Activated CD4-positive, alpha-beta T cell treated with anti-CD3 and anti-CD28 coated beads, Interleukin-2, amount 50 U/mL, for 24 hours (primary cell): Measurements from ENCODE around the gene LRRC59.

ENCODE experiments used
- DNase-seq, 2 donors: peaks; one replicate each; pipeline ENCODE4 v3.0.0-alpha.2; 2020; ENCODE audit warnings: low read depth in 1 of 2, low spot score in 1 of 2

LRRC59 gene

GRCh38 chr17:50363217-50364060 lies 33.9 kb downstream of the LRRC59 start:
- DNase-seq = no peak

GRCh38 chr17:50362661-50363060 lies 34.7 kb downstream of the LRRC59 start:
- DNase-seq = no peak

DNA sequence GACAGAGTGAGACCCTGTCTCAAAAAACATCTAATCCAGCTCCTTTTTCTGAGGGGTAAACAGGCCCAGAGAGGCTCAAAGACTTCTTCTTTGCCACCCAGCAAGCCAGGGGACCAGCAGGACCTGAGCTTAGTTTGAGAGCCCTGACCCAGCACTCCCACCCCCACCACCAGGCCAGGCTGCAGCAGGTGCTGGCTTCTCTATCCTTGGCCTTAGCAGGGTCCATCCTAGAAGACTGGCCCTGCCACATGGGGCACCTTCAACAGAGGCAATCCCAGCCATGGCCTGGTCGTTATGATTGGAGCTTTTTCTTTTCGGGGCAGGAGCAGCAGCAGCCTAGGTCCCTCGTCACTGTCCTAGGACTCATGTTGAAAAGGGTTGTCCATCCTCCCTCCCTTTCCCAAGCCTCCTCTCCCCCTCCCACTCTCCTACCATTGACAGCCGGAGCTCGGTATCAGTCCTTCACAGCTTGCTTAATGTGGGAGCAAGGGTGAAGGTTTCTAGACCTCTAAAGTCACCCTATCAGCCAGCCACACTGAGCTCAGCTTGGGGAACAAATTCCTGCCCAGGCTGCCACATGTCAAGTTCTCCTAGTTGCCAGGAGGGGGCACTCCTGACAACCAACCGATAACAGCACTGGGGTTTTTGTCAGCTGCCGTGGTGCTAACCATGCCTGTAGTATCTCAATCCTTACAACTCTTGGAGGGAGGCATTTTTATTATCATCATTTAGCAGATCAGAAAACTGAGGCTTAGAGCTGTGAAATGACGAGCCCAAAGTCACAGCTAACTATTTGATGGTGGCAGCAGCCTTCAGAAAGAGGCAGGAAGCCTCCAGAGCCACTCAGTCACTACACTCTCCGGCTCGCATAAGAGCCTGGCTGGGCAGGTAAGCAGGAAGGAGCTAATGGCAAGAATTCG lies 35.5 kb downstream of the LRRC59 start:
- peak in 1 of 2 donors; percentile 51 for DNase-seq

DNA sequence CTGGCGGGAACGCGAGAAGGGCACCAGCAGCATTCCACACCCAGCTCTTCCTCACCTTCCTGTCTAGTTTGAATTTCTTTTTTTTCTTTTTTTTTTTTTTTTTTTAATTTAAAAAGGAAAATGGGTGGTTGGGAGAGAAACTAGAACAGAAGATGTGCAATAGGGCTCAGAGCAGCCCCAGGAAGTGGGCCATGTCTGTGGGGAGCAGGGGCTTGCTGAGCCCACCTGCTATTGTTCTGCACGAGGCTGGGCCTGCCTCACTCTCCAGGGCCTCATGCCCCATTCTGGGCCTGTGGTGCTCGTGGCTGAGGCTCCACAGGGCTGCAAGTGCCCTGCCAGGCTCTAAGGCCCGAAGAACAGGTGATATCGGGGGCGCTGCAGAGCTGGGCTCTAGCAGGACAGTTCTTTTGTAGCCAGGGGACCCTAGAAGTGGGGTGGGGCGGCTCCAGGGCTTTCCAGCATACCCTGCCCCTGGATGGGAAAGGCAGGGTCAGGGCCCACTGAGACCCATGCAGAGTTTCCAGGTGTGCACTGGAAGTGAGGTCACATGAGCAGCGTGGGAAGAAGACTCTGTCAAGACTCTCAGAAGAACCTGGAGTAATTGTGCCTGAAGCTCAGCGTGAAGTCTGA lies 36.7 kb downstream of the LRRC59 start:
- no peak for DNase-seq

GRCh38 chr17:50359998-50360461 lies 37.3 kb downstream of the LRRC59 start:
- DNase-seq = no peak

- DNase-seq = no peak
These were observed 38.2 kb downstream of the LRRC59 start for GRCh38 chr17:50359005-50359699.

DNA sequence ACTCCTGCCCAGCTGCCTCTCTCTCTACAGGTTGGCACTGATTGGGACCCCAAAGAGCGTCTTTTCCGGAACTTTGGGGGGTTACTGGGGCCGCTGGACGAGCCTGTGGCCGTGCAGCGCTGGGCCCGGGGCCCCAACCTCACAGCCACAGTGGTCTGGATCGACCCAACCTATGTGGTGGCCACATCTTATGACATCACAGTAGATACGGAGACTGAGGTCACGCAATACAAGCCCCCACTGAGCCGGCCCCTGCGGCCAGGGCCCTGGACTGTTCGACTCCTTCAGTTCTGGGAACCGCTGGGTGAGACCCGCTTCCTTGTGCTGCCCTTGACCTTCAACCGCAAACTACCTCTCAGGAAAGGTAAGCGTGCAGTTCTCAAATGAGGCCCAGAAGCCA lies 39.1 kb downstream of the LRRC59 start:
- DNase-seq = no peak

DNA sequence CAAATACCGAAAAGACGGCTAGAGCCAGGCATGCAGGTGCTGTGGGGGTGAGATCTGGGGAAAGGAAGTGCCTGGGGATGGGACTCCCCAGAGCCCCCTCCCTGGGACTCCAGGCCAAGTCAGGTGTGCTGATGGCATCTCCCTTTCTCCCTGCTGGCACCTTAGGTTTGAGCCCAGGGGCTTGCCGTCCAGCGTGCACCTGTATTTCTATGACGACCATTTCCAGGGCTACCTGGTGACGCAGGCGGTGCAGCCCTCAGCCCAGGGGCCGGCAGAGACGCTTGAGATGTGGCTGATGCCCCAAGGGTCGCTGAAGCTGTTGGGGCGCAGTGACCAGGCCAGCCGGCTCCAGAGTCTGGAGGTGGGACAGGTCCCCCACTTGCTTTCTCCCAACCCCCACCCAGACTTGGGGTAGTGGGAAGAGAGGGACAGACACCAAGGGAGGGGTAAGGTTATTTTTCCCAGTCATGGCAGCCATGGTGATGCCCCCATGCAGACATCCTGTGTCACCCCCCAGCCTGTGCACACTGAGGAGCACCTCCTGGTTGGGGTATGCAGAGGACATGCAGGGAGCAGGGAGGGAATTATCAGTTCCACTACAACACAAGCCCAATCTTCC lies 40.3 kb downstream of the LRRC59 start:
- DNase-seq = no peak

- no peak for DNase-seq
These were observed 40.9 kb downstream of the LRRC59 start for GRCh38 chr17:50356418-50356817.

GRCh38 chr17:50355701-50356341 lies 41.5 kb downstream of the LRRC59 start:
- DNase-seq = no peak

GRCh38 chr17:50355336-50355700 lies 42.0 kb downstream of the LRRC59 start:
- DNase-seq = no peak

- DNase-seq = no peak
These were observed 42.5 kb downstream of the LRRC59 start for GRCh38 chr17:50354776-50355175.

- no peak for DNase-seq
These were observed 43.1 kb downstream of the LRRC59 start for GRCh38 chr17:50354198-50354597.

- no peak for DNase-seq
These were observed 43.6 kb downstream of the LRRC59 start for GRCh38 chr17:50353600-50354195.

- DNase-seq = no peak
These were observed 44.4 kb downstream of the LRRC59 start for GRCh38 chr17:50352693-50353599.

DNA sequence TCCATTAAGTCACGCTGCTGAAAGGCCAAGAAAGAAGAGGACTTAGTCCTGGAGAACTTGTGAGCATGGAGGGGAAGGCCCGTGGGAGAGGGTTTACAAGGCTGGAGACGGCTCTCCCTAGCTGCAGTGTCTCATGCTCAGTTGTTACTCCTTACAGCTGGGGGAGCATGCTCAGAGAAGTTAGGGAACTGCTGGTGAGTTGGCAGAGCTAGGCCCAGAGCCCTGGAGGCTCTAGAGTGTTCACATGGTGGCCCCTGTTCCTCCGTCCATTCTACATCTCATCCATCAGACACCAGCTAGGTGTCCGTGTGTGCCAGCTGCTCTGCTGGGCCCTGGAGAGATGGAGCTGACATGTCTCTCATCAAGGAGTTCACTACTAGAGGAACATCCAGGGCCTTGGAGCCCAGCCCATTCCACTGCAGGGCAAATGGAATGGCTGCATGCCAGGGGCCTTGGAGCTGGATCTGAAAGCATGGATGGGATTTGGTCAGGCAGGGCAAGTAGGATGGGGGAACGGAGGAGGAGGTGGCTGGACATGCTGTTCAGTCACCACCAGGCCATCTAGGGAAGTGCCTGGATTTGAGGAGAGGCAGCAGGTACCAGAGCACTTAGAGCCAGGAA lies 45.1 kb downstream of the LRRC59 start:
- DNase-seq = no peak

DNA sequence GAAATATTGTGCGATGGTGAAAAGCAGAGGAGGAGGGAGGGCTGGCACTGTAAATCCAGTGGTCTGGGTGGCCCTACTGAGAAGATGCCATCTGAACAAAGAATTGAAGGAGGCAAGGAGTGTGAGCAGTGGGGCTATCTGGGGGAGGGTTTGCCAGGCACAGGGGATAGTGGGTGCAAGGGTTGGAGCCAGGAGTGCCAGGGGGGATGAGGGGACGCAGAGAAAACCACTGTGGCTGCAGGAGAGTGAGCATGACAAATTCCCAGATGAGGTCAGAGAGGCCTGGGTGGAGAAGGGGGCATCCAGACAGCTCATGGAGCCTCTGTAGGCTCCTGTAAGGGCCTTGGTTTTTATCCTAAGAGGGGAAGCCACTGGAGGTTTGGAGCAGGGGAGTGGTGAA lies 46.6 kb downstream of the LRRC59 start:
- DNase-seq = no peak

- no peak for DNase-seq
These were observed 48.1 kb downstream of the LRRC59 start for GRCh38 chr17:50349243-50349600.
